CD14-positive monocyte (primary cell): ENCODE data around the gene COL25A1. TPM values are rescaled to one million over a fixed set of nuclear protein-coding genes. Genes with fewer than 3 reads are reported as not detected.

ENCODE experiments used
- DNase-seq, 3 donors: peaks; one replicate each; pipeline ENCODE4 v3.0.0-alpha.2; 2011 to 2022
- H2AFZ ChIP-seq: 2 replicates; pipeline ENCODE4 v1.6.0; 2012; ENCODE audit warnings: mild to moderate bottlenecking, low read depth, low read length, inconsistent platforms; ENCODE audit not compliant: insufficient read depth, poor library complexity, severe bottlenecking
- H3K27ac ChIP-seq, 2 donors: 1 replicate in 1 of 2; 2 replicates in 1 of 2; pipeline ENCODE4 v1.5.1; 2012 to 2013; ENCODE audit warnings: low read length in 2 of 2, control low read depth in 1 of 2, inconsistent platforms in 1 of 2, low read depth in 1 of 2, mild to moderate bottlenecking in 1 of 2
- H3K27me3 ChIP-seq, 2 donors: one replicate each; pipeline versions ENCODE4 v1.6.0 to v1.6.1; 2011 to 2013; ENCODE audit warnings: low read length in 2 of 2; ENCODE audit not compliant: control insufficient read depth in 2 of 2, insufficient read depth in 2 of 2
- H3K36me3 ChIP-seq, 2 donors: replicated peaks in 1 of 2; 1 replicate in 1 of 2; 2 replicates in 1 of 2; pipeline versions ENCODE4 v1.5.1 to v1.6.1; 2012 to 2013; ENCODE audit warnings: low read length in 2 of 2, control low read depth in 1 of 2, inconsistent platforms in 1 of 2, mild to moderate bottlenecking in 1 of 2; ENCODE audit not compliant: insufficient read depth in 2 of 2, control insufficient read depth in 1 of 2
- H3K4me1 ChIP-seq, 2 donors: 1 replicate in 1 of 2; 2 replicates in 1 of 2; pipeline versions ENCODE4 v1.5.1 to v1.6.1; 2012 to 2013; ENCODE audit warnings: low read length in 2 of 2, control low read depth in 1 of 2, inconsistent platforms in 1 of 2, mild to moderate bottlenecking in 1 of 2, moderate library complexity in 1 of 2; ENCODE audit not compliant: insufficient read depth in 2 of 2, control insufficient read depth in 1 of 2
- H3K4me2 ChIP-seq: replicated peaks from 2 replicates; pipeline ENCODE3; 2012; ENCODE audit warnings: low read length, moderate library complexity, mild to moderate bottlenecking; ENCODE audit not compliant: poor library complexity, severe bottlenecking; ENCODE audit errors: extremely low read depth
- H3K4me3 ChIP-seq, 3 experiments: fragments of 200-600 bp in 1 of 3; sonication (generic) in 1 of 3; replicated peaks in 1 of 3; 1 replicate in 2 of 3; 2 replicates in 1 of 3; pipeline ENCODE4 v1.5.1; 2011 to 2013; ENCODE audit warnings: low read length in 3 of 3, mild to moderate bottlenecking in 3 of 3, control low read depth in 2 of 3, low read depth in 2 of 3, inconsistent platforms in 1 of 3, moderate library complexity in 1 of 3
- H3K79me2 ChIP-seq: 2 replicates; pipeline ENCODE4 v1.6.0; 2012; ENCODE audit warnings: mild to moderate bottlenecking, control low read depth, inconsistent platforms, low read length, moderate library complexity; ENCODE audit not compliant: insufficient read depth
- H3K9ac ChIP-seq: 2 replicates; pipeline ENCODE4 v1.6.0; 2017; ENCODE audit warnings: low read length, mild to moderate bottlenecking; ENCODE audit not compliant: insufficient read depth, poor library complexity, severe bottlenecking
- H3K9me3 ChIP-seq, 2 donors: replicated peaks in 1 of 2; 1 replicate in 1 of 2; 2 replicates in 1 of 2; pipeline versions ENCODE4 v1.5.1 to v1.6.1; 2012 to 2013; ENCODE audit warnings: low read length in 2 of 2, control low read depth in 1 of 2; ENCODE audit not compliant: control insufficient read depth in 1 of 2, insufficient read depth in 1 of 2
- H4K20me1 ChIP-seq: 2 replicates; pipeline ENCODE4 v1.6.0; 2012; ENCODE audit warnings: mild to moderate bottlenecking, low read length, control low read depth, moderate library complexity; ENCODE audit not compliant: insufficient read depth
- H3K27ac Mint-ChIP-seq, 7 donors: one replicate each; pipeline ENCODE4 v1.8.0; 2020; ENCODE audit warnings: mild to moderate bottlenecking in 7 of 7, mixed read lengths in 7 of 7, moderate library complexity in 6 of 7, inconsistent platforms in 2 of 7
- H3K27me3 Mint-ChIP-seq, 3 donors: one replicate each; pipeline ENCODE4 v1.8.0; 2021 to 2022; ENCODE audit warnings: low read depth in 3 of 3, mild to moderate bottlenecking in 3 of 3, mixed read lengths in 3 of 3, moderate library complexity in 3 of 3, inconsistent platforms in 1 of 3
- H3K36me3 Mint-ChIP-seq, 2 donors: one replicate each; pipeline ENCODE4 v1.8.0; 2020; ENCODE audit warnings: mixed read lengths in 2 of 2, inconsistent platforms in 1 of 2, mild to moderate bottlenecking in 1 of 2
- H3K4me1 Mint-ChIP-seq: one replicate; pipeline ENCODE4 v1.8.0; 2020; ENCODE audit warnings: mild to moderate bottlenecking, mixed read lengths
- H3K4me3 Mint-ChIP-seq, 2 donors: one replicate each; pipeline ENCODE4 v1.8.0; 2020; ENCODE audit warnings: mild to moderate bottlenecking in 2 of 2, mixed read lengths in 2 of 2, moderate library complexity in 1 of 2
- H3K9me3 Mint-ChIP-seq, 7 donors: one replicate each; pipeline ENCODE4 v1.8.0; 2020 to 2022; ENCODE audit warnings: mixed read lengths in 7 of 7, mild to moderate bottlenecking in 6 of 7, moderate library complexity in 6 of 7, inconsistent platforms in 2 of 7
- CTCF ChIP-seq: fragments of 200-600 bp; IDR thresholded peaks from one replicate; pipeline ENCODE4 v1.8.0; 2022; ENCODE audit warnings: antibody characterized with exemption, mild to moderate bottlenecking
- WGBS: methylation state at CpG from one replicate; pipeline ENCODE4 v1.1.5; 2013; ENCODE audit warnings: missing lambda C conversion rate; ENCODE audit not compliant: insufficient coverage; 5-methylcytosine and 5-hydroxymethylcytosine counted together
- intact Hi-C, 2 donors: fragments of 100-400 bp; cut with micrococcal nuclease; formaldehyde crosslinking; loops; one replicate each; pipeline versions ENCODE4 v1.15.0 to v1.15.1; 2023
- polyA plus RNA-seq, 3 donors: library from polyadenylated mRNA; depleted of rRNA in 1 of 3; unstranded in 2 of 3; stranded (reverse) in 1 of 3; fragments of 300-500 nt in 2 of 3; fragments of >200 nt in 1 of 3; fragmentation: Illumina TruSeq in 2 of 3; gene quantifications; 1 replicate in 2 of 3; 2 replicates in 1 of 3; pipeline ENCODE4 v1.2.3, GENCODE V29; 2012 to 2021

COL25A1 gene
- polyA plus RNA-seq, 3 donors: not detected

GRCh38 chr4:108813261-108813660, 489.2 kb downstream of the COL25A1 start:
- Histone ChIP-seq H3K4me2 (no peak overlapping the region), H3K9ac (no peak overlapping the region), H3K36me3 (no peaks in the 10 kb centered on the region), H2AFZ (no peak overlapping the region), H3K27ac (no peak overlapping the region), H3K4me3 (no peak overlapping the region), H3K4me1 (no peaks in the 10 kb centered on the region), H3K27me3 (peaks cover 2 to 9% of the 10 kb centered on the region in 2 donors), H3K79me2 (no peaks in the 10 kb centered on the region), H3K9me3 (no peaks in the 10 kb centered on the region), H4K20me1 (no peaks in the 10 kb centered on the region)
- no CpG with 5 or more reads among the region's 3 CpGs for WGBS
- no peaks in the 10 kb centered on the region for H3K9me3 Mint-ChIP-seq
- no peak for DNase-seq
- intact Hi-C loops: no loop called here
- H3K36me3 Mint-ChIP-seq: no peaks in the 10 kb centered on the region
- no peak overlapping the region for H3K4me3 Mint-ChIP-seq
- H3K27ac Mint-ChIP-seq: no peak overlapping the region
- H3K27me3 Mint-ChIP-seq: peaks cover 0 to 4% (median 2%) of the 10 kb centered on the region in 3 donors
- TF ChIP-seq CTCF: no peak
- no peaks in the 10 kb centered on the region for H3K4me1 Mint-ChIP-seq

- Mint-ChIP-seq H3K36me3 (no peaks in the 10 kb centered on the region), H3K4me3 (no peak overlapping the region), H3K27me3 (peaks cover 0 to 8% (median 3%) of the 10 kb centered on the region in 3 donors), H3K27ac (no peak overlapping the region), H3K4me1 (no peaks in the 10 kb centered on the region), H3K9me3 (peaks cover 0 to 2% (median 0%) of the 10 kb centered on the region in 7 donors)
- DNase-seq: no peak
- no peak overlapping the region for H3K4me2 ChIP-seq
- H4K20me1 ChIP-seq: no peaks in the 10 kb centered on the region
- H3K79me2 ChIP-seq: no peaks in the 10 kb centered on the region
- no peak overlapping the region for H2AFZ ChIP-seq
- intact Hi-C loops: no loop called here
- no CpG with 5 or more reads among the region's 1 CpG for WGBS
- H3K9me3 ChIP-seq: no peaks in the 10 kb centered on the region
- H3K4me1 ChIP-seq: no peaks in the 10 kb centered on the region
- no peak for TF ChIP-seq CTCF
- no peak overlapping the region for H3K9ac ChIP-seq
- H3K4me3 ChIP-seq: no peak overlapping the region
- H3K27me3 ChIP-seq: peaks cover 2 to 9% of the 10 kb centered on the region in 2 donors
- no peak overlapping the region for H3K27ac ChIP-seq
- no peaks in the 10 kb centered on the region for H3K36me3 ChIP-seq
These were observed 491.0 kb downstream of the COL25A1 start for GRCh38 chr4:108811486-108811885.
